HCT116 (cell line): Measurements from ENCODE around the gene PDE7B. TPM values are rescaled to one million over a fixed set of nuclear protein-coding genes. Genes with fewer than 3 reads are reported as not detected.

ENCODE experiments used
- ATAC-seq: fragments of 200-7000 bp; cut with Tn5 transposase; 2 replicates; pipeline ENCODE4 v1.9.1; 2020; ENCODE audit warnings: mild to moderate bottlenecking, moderate library complexity
- BruUV-seq: library from RNA; stranded (reverse); fragments of 400-500 nt; replicated peaks from 2 replicates; lab custom pipeline; 2021; lab: Mats Ljungman, UMichigan
- CTCF ChIA-PET: fragments of 300-600 bp; sonication (Branson Sonifier 250); formaldehyde crosslinking; loops from one replicate; lab custom pipeline; 2021; ENCODE audit warnings: antibody characterized with exemption; lab: Charles Lee
- POLR2A ChIA-PET: fragments of 300-600, 350-600 bp; sonication (Branson Sonifier 250); formaldehyde crosslinking; loops from one replicate; lab custom pipeline; 2021; ENCODE audit warnings: antibody characterized with exemption; lab: Charles Lee
- RAD21 ChIA-PET, 2 experiments: fragments of 300-600 bp; sonication (Branson Sonifier 250); formaldehyde crosslinking; loops; one replicate each; lab custom pipeline; 2023; ENCODE audit warnings: low total read pairs in 2 of 2; ENCODE audit not compliant: uncharacterized antibody in 2 of 2, unreplicated experiment in 2 of 2, low non-redundant PET in 1 of 2; lab: Charles Lee
- DNase-seq: peaks from one replicate; pipeline ENCODE4 v3.0.0-alpha.2; 2010; ENCODE audit warnings: low read depth, low spot score
- H2AFZ ChIP-seq: fragments of 200-600 bp; shearing (Covaris generic), sonication (generic); 2 replicates; pipeline ENCODE4 v1.6.1; 2017; ENCODE audit warnings: low read depth, mixed run types, mixed read lengths, antibody characterized with exemption, low read length; ENCODE audit not compliant: poor library complexity, severe bottlenecking
- H3K27ac ChIP-seq: 2 replicates; pipeline ENCODE4 v1.5.1; 2012; ENCODE audit warnings: low read depth, low read length
- H3K27me3 ChIP-seq: fragments of 200-600 bp; sonication (generic); 2 replicates; pipeline ENCODE4 v1.6.1; 2016; ENCODE audit warnings: mixed run types, low read length, mixed read lengths; ENCODE audit not compliant: insufficient read depth
- H3K36me3 ChIP-seq, 2 experiments: fragments of 200-500 bp in 1 of 2; fragments of 200-600 bp in 1 of 2; sonication (Bioruptor generic) in 1 of 2; sonication (generic) in 1 of 2; 2 replicates each; pipeline versions ENCODE4 v1.5.1 to v1.6.1; 2014 to 2016; ENCODE audit warnings: low read length in 2 of 2, inconsistent platforms in 1 of 2, mixed read lengths in 1 of 2, mixed run types in 1 of 2; ENCODE audit not compliant: insufficient read depth in 2 of 2, control insufficient read depth in 1 of 2
- H3K4me1 ChIP-seq, 2 experiments: fragments of 200-600 bp in 1 of 2; sonication (generic) in 1 of 2; 2 replicates each; pipeline versions ENCODE4 v1.5.1 to v1.6.1; 2012 to 2017; ENCODE audit warnings: low read length in 2 of 2, inconsistent platforms in 1 of 2, mild to moderate bottlenecking in 1 of 2, mixed read lengths in 1 of 2, mixed run types in 1 of 2, moderate library complexity in 1 of 2; ENCODE audit not compliant: insufficient read depth in 2 of 2, control insufficient read depth in 1 of 2
- H3K4me2 ChIP-seq: fragments of 200-600 bp; sonication (generic); 2 replicates; pipeline ENCODE4 v1.6.1; 2017; ENCODE audit warnings: mixed run types, low read length, mixed read lengths
- H3K4me3 ChIP-seq, 2 experiments: fragments of 200-600 bp in 1 of 2; sonication (generic) in 1 of 2; replicated peaks in 1 of 2; 2 replicates each; pipeline ENCODE4 v1.5.1; 2011 to 2016; ENCODE audit warnings: low read length in 2 of 2, control low read depth in 1 of 2, low read depth in 1 of 2, mild to moderate bottlenecking in 1 of 2, mixed read lengths in 1 of 2, mixed run types in 1 of 2
- H3K79me2 ChIP-seq: fragments of 200-600 bp; sonication (generic); 2 replicates; pipeline ENCODE4 v1.6.1; 2017; ENCODE audit warnings: mild to moderate bottlenecking, mixed run types, low read length, moderate library complexity, mixed read lengths; ENCODE audit not compliant: insufficient read depth
- H3K9ac ChIP-seq: fragments of 200-600 bp; sonication (generic); 2 replicates; pipeline ENCODE4 v1.6.1; 2016; ENCODE audit warnings: low read length, mixed read lengths
- H3K9me2 ChIP-seq: fragments of 200-600 bp; sonication (generic), shearing (Covaris generic); 2 replicates; pipeline ENCODE4 v1.6.1; 2017; ENCODE audit warnings: mixed run types, mild to moderate bottlenecking, moderate library complexity; ENCODE audit not compliant: insufficient read depth
- H3K9me3 ChIP-seq, 2 experiments: fragments of 200-500 bp in 1 of 2; fragments of 200-600 bp in 1 of 2; sonication (Bioruptor generic) in 1 of 2; sonication (generic) in 1 of 2; 2 replicates each; pipeline ENCODE4 v1.6.1; 2014 to 2017; ENCODE audit warnings: low read length in 2 of 2, mixed read lengths in 2 of 2, inconsistent platforms in 1 of 2, low read depth in 1 of 2, mild to moderate bottlenecking in 1 of 2, mixed run types in 1 of 2, moderate library complexity in 1 of 2; ENCODE audit not compliant: control insufficient read depth in 1 of 2, insufficient read depth in 1 of 2
- H4K20me1 ChIP-seq: fragments of 200-600 bp; sonication (generic), shearing (Covaris generic); 2 replicates; pipeline ENCODE4 v1.6.1; 2017; ENCODE audit warnings: mixed run types, mild to moderate bottlenecking, moderate library complexity; ENCODE audit not compliant: insufficient read depth
- ATF3 ChIP-seq: IDR thresholded peaks from 2 replicates; pipeline ENCODE4 v1.6.1; 2012
- EGR1 ChIP-seq: IDR thresholded peaks from 2 replicates; pipeline ENCODE4 v1.6.1; 2012; ENCODE audit warnings: low read depth
- ELF1 ChIP-seq: IDR thresholded peaks from 2 replicates; pipeline ENCODE4 v1.6.1; 2012; ENCODE audit warnings: low read depth, borderline replicate concordance
- FOSL1 ChIP-seq: IDR thresholded peaks from 2 replicates; pipeline ENCODE4 v1.6.1; 2012; ENCODE audit warnings: low read depth
- JUND ChIP-seq: IDR thresholded peaks from 2 replicates; pipeline ENCODE4 v1.6.1; 2012
- MAX ChIP-seq: IDR thresholded peaks from 2 replicates; pipeline ENCODE4 v1.6.1; 2012
- POLR2A ChIP-seq: IDR thresholded peaks from 2 replicates; pipeline ENCODE4 v1.7.0; 2011; ENCODE audit warnings: borderline replicate concordance; ENCODE audit not compliant: insufficient read depth, insufficient read length; ENCODE audit errors: extremely low read depth
- POLR2AphosphoS5 ChIP-seq: IDR thresholded peaks from 2 replicates; pipeline ENCODE4 v1.6.1; 2011; ENCODE audit warnings: mild to moderate bottlenecking, low read depth, low read length, moderate library complexity
- RAD21 ChIP-seq: IDR thresholded peaks from 2 replicates; pipeline ENCODE4 v1.6.1; 2012; ENCODE audit warnings: low read depth, mild to moderate bottlenecking
- REST ChIP-seq: IDR thresholded peaks from 2 replicates; pipeline ENCODE4 v1.6.1; 2012; ENCODE audit warnings: low read depth
- SIN3A ChIP-seq: IDR thresholded peaks from 2 replicates; pipeline ENCODE4 v1.6.1; 2012; ENCODE audit warnings: low read depth
- SP1 ChIP-seq: IDR thresholded peaks from 2 replicates; pipeline ENCODE4 v1.6.1; 2012; ENCODE audit warnings: low read depth
- TCF7L2 ChIP-seq: IDR thresholded peaks from 2 replicates; pipeline ENCODE4 v1.7.0; 2011; ENCODE audit warnings: borderline replicate concordance, inconsistent platforms; ENCODE audit not compliant: insufficient read depth, insufficient read length; ENCODE audit errors: extremely low read depth
- ZBTB33 ChIP-seq: IDR thresholded peaks from 2 replicates; pipeline ENCODE4 v1.6.1; 2011; ENCODE audit warnings: mild to moderate bottlenecking, low read length, moderate library complexity; ENCODE audit not compliant: insufficient replicate concordance; ENCODE audit errors: extremely low read depth
- ZFX ChIP-seq: fragments of 450-650 bp; IDR thresholded peaks from 2 replicates; pipeline ENCODE4 v1.6.1; 2017
- ZNF274 ChIP-seq: fragments of 200-500 bp; sonication (Bioruptor generic); IDR thresholded peaks from 2 replicates; pipeline ENCODE4 v1.6.1; 2014; ENCODE audit warnings: mild to moderate bottlenecking, low read depth, low read length, inconsistent platforms
- intact Hi-C: fragments of 100-400 bp; cut with micrococcal nuclease; formaldehyde crosslinking; loops from 2 replicates; pipeline ENCODE4 v1.10.0; 2022
- total RNA-seq: library from RNA; stranded (reverse); gene quantifications from one replicate; pipeline ENCODE4 v1.2.1, GENCODE V29; 2021; ENCODE audit not compliant: unreplicated experiment

Gene PDE7B
- total RNA-seq, 1 experiment from 2014 or later: 0.61 TPM

GRCh38 chr6:135876058-135876457 is 24.6 kb downstream of the PDE7B start:
- CTCF ChIA-PET: no interaction called here
- intact Hi-C loops: no loop called here
- H3K27ac ChIP-seq: no peak overlapping the region

GRCh38 chr6:135877666-135878065 is 26.2 kb downstream of the PDE7B start:
- no TSS peak for BruUV-seq
- no peaks in the 10 kb centered on the region for H3K36me3 ChIP-seq
- no peaks in the 10 kb centered on the region for H3K79me2 ChIP-seq
- no peak overlapping the region for H3K27ac ChIP-seq
- intact Hi-C loops: no loop called here
- no peaks in the 10 kb centered on the region for H3K4me1 ChIP-seq
- no peak overlapping the region for H3K4me2 ChIP-seq
- H3K9me2 ChIP-seq: no peaks in the 10 kb centered on the region
- ATAC-seq (no peak), DNase-seq (no peak)
- ChIA-PET POLR2A (no interaction called here), RAD21 (no interaction called here), CTCF (no interaction called here)
- no peak overlapping the region for H3K4me3 ChIP-seq
- H3K27me3 ChIP-seq: no peaks in the 10 kb centered on the region
- no peak overlapping the region for H3K9ac ChIP-seq
- no peak overlapping the region for H2AFZ ChIP-seq
- TF ChIP-seq SIN3A: no peak
- TF ChIP-seq ELF1: no peak
- no peak for TF ChIP-seq MAX
- TF ChIP-seq POLR2AphosphoS5: no peak
- TF ChIP-seq SP1: no peak
- TF ChIP-seq ZBTB33: no peak
- no peak for TF ChIP-seq REST
- no peak for TF ChIP-seq RAD21
- TF ChIP-seq ATF3: no peak
- TF ChIP-seq FOSL1: no peak
- no peak for TF ChIP-seq ZNF274
- no peak for TF ChIP-seq JUND
- no peak for TF ChIP-seq EGR1
- TF ChIP-seq POLR2A: no peak
- no peaks in the 10 kb centered on the region for H3K9me3 ChIP-seq
- H4K20me1 ChIP-seq: no peaks in the 10 kb centered on the region

More at GRCh38 chr6:135876058-135876457, 24.6 kb downstream of the PDE7B start:
- no peak overlapping the region for H3K4me3 ChIP-seq
- BruUV-seq: no TSS peak
- TF ChIP-seq SP1 (no peak), JUND (no peak), ZFX (no peak), TCF7L2 (no peak), SIN3A (no peak)
- TF ChIP-seq, all 23 proteins: peak for 0
- ATAC-seq: no peak
- Histone ChIP-seq H3K36me3 (no peaks in the 10 kb centered on the region), H3K9me3 (no peaks in the 10 kb centered on the region), H3K4me2 (no peak overlapping the region), H4K20me1 (no peaks in the 10 kb centered on the region), H3K79me2 (no peaks in the 10 kb centered on the region), H3K9ac (no peak overlapping the region), H3K4me1 (no peaks in the 10 kb centered on the region), H3K27me3 (no peaks in the 10 kb centered on the region), H3K9me2 (no peaks in the 10 kb centered on the region), H2AFZ (no peak overlapping the region)
- no peak for DNase-seq
- POLR2A ChIA-PET: no interaction called here
- RAD21 ChIA-PET: no interaction called here
